HepG2 (cell line): ENCODE measurements around the gene CNOT1. TPM values are rescaled to one million over a fixed set of nuclear protein-coding genes. Genes with fewer than 3 reads are reported as not detected.
A peak's percentile ranks its signal among the peaks of the same experiment; 100 is the strongest.

Experiments used
- CAMTA2 ChIP-seq: sonication (generic); formaldehyde crosslinking; IDR thresholded peaks from 2 replicates; pipeline ENCODE4 v1.4.0; 2020; ENCODE audit warnings: mild to moderate bottlenecking, missing genetic modification reagents, borderline replicate concordance
- CHD4 ChIP-seq: fragments of 200-600 bp; sonication (generic); IDR thresholded peaks from 2 replicates; pipeline ENCODE4 v1.7.0; 2017; ENCODE audit warnings: mild to moderate bottlenecking, low read length, borderline replicate concordance
- DMAP1 ChIP-seq: IDR thresholded peaks from 2 replicates; pipeline ENCODE4 v1.6.1; 2016
- HCFC1 ChIP-seq: fragments of 150-350 bp; IDR thresholded peaks from 2 replicates; pipeline ENCODE4 v1.6.1; 2014; ENCODE audit warnings: low read depth, low read length
- HNF4G ChIP-seq, 2 experiments: sonication (generic) in 1 of 2; formaldehyde crosslinking in 1 of 2; IDR thresholded peaks; 2 replicates each; pipeline versions ENCODE4 v1.4.0 to v1.6.1; 2011 to 2020; ENCODE audit warnings: borderline replicate concordance in 2 of 2, low read depth in 2 of 2, mild to moderate bottlenecking in 2 of 2, low read length in 1 of 2, missing genetic modification reagents in 1 of 2, moderate library complexity in 1 of 2
- IKZF4 ChIP-seq: sonication (generic); formaldehyde crosslinking; IDR thresholded peaks from 2 replicates; pipeline ENCODE4 v1.5.1; 2020; ENCODE audit warnings: borderline replicate concordance, mild to moderate bottlenecking, low read depth, missing genetic modification reagents; ENCODE audit errors: not compliant biosample characterization
- ISX ChIP-seq: sonication (generic); formaldehyde crosslinking; conservative IDR thresholded peaks from 2 replicates; pipeline ENCODE4 v1.5.0; 2020; ENCODE audit warnings: missing genetic modification reagents
- NFE2L1 ChIP-seq: sonication (generic); formaldehyde crosslinking; IDR thresholded peaks from 2 replicates; pipeline ENCODE4 v1.4.0; 2020; ENCODE audit warnings: missing genetic modification reagents, mild to moderate bottlenecking, borderline replicate concordance
- NFRKB ChIP-seq: fragments of 450-650 bp; IDR thresholded peaks from 2 replicates; pipeline ENCODE4 v1.6.1; 2017
- PLRG1 ChIP-seq: fragments of 450-650 bp; conservative IDR thresholded peaks from 2 replicates; pipeline ENCODE4 v1.6.1; 2016
- PRPF4 ChIP-seq: fragments of 200-400 bp; formaldehyde crosslinking; IDR thresholded peaks from 2 replicates; pipeline ENCODE4 v1.6.1; 2016; ENCODE audit warnings: low read length, low read depth; ENCODE audit not compliant: poor library complexity, severe bottlenecking
- RBAK ChIP-seq: sonication (generic); formaldehyde crosslinking; IDR thresholded peaks from 2 replicates; pipeline ENCODE4 v1.5.1; 2020; ENCODE audit warnings: mild to moderate bottlenecking, missing genetic modification reagents
- SIN3B ChIP-seq: fragments of 150-350 bp; IDR thresholded peaks from 2 replicates; pipeline ENCODE4 v1.6.1; 2014; ENCODE audit warnings: low read length
- SRF ChIP-seq: IDR thresholded peaks from 2 replicates; pipeline ENCODE4 v1.6.1; 2011; ENCODE audit warnings: mild to moderate bottlenecking, low read depth, low read length, moderate library complexity
- SYNCRIP ChIP-seq: fragments of 200-400 bp; formaldehyde crosslinking; IDR thresholded peaks from 2 replicates; pipeline ENCODE4 v1.6.1; 2018; ENCODE audit warnings: mild to moderate bottlenecking, low read depth, low read length; ENCODE audit not compliant: insufficient read depth
- TEAD2 ChIP-seq: sonication (generic); formaldehyde crosslinking; IDR thresholded peaks from 2 replicates; pipeline ENCODE4 v1.9.0; 2021; ENCODE audit warnings: missing genetic modification reagents
- TOPORS ChIP-seq: sonication (generic); formaldehyde crosslinking; IDR thresholded peaks from 2 replicates; pipeline ENCODE4 v1.8.0; 2023; ENCODE audit warnings: mild to moderate bottlenecking, missing genetic modification reagents
- YEATS2 ChIP-seq: sonication (generic); formaldehyde crosslinking; IDR thresholded peaks from 2 replicates; pipeline ENCODE4 v1.4.0; 2020; ENCODE audit warnings: missing genetic modification reagents, borderline replicate concordance
- ZNF224 ChIP-seq: sonication (generic); formaldehyde crosslinking; IDR thresholded peaks from 2 replicates; pipeline ENCODE4 v1.5.0; 2020; ENCODE audit warnings: mild to moderate bottlenecking, missing genetic modification reagents
- ZNF280B ChIP-seq: sonication (generic); formaldehyde crosslinking; IDR thresholded peaks from 2 replicates; pipeline ENCODE4 v1.5.0; 2020; ENCODE audit warnings: missing genetic modification reagents, mild to moderate bottlenecking, borderline replicate concordance
- ZNF484 ChIP-seq: sonication (generic); formaldehyde crosslinking; IDR thresholded peaks from 2 replicates; pipeline ENCODE4 v1.5.1; 2020; ENCODE audit warnings: mild to moderate bottlenecking, low read depth, missing genetic modification reagents, borderline replicate concordance
- ZNF552 ChIP-seq: sonication (generic); formaldehyde crosslinking; IDR thresholded peaks from 2 replicates; pipeline ENCODE4 v1.9.0; 2022; ENCODE audit warnings: missing genetic modification reagents, mild to moderate bottlenecking, borderline replicate concordance
- ZNF605 ChIP-seq: sonication (generic); formaldehyde crosslinking; IDR thresholded peaks from 2 replicates; pipeline ENCODE4 v1.8.0; 2022; ENCODE audit warnings: mild to moderate bottlenecking, missing genetic modification reagents
- ZNF629 ChIP-seq: sonication (generic); formaldehyde crosslinking; conservative IDR thresholded peaks from 2 replicates; pipeline ENCODE4 v1.5.0; 2020; ENCODE audit warnings: missing genetic modification reagents
- ZNF670 ChIP-seq: sonication (generic); formaldehyde crosslinking; IDR thresholded peaks from 2 replicates; pipeline ENCODE4 v1.8.0; 2022; ENCODE audit warnings: mild to moderate bottlenecking, missing genetic modification reagents, borderline replicate concordance
- polyA plus RNA-seq, 8 experiments: library from polyadenylated mRNA; depleted of rRNA in 3 of 8; stranded (reverse) in 7 of 8; unstranded in 1 of 8; fragments of >200 nt; fragmentation: Illumina TruSeq in 4 of 8; extraction: Trizol in 4 of 8; gene quantifications; 2 replicates each; pipeline versions ENCODE4 v1.2.1 to v1.2.3, GENCODE V29; 2011 to 2016; ENCODE audit warnings: low read depth in 4 of 8, missing spikeins in 1 of 8, mixed read lengths in 1 of 8; ENCODE audit not compliant: insufficient read depth in 1 of 8
- total RNA-seq, 5 experiments: library from RNA; depleted of rRNA; stranded (reverse); fragments of >200 nt; fragmentation: Illumina TruSeq; extraction: Trizol; gene quantifications; 2 replicates each; pipeline ENCODE4 v1.2.3, GENCODE V29; 2016; ENCODE audit warnings: low read depth in 1 of 5
- TF ChIP-seq, protein P1 (sequence below): sonication (generic); formaldehyde crosslinking; IDR thresholded peaks from 2 replicates; pipeline ENCODE4 v1.5.0; 2020; ENCODE audit warnings: mild to moderate bottlenecking, missing genetic modification reagents, moderate library complexity
- TF ChIP-seq, protein P2 (sequence below): sonication (generic); formaldehyde crosslinking; IDR thresholded peaks from 2 replicates; pipeline ENCODE4 v1.8.1; 2023; ENCODE audit warnings: mild to moderate bottlenecking, moderate library complexity, missing genetic modification reagents

Gene CNOT1
- total and polyA plus RNA-seq, 2 of the 13 experiments (the other 11 are each of a cell fraction or from before 2014, with no cell fraction given) = 188 to 232 TPM

DNA sequence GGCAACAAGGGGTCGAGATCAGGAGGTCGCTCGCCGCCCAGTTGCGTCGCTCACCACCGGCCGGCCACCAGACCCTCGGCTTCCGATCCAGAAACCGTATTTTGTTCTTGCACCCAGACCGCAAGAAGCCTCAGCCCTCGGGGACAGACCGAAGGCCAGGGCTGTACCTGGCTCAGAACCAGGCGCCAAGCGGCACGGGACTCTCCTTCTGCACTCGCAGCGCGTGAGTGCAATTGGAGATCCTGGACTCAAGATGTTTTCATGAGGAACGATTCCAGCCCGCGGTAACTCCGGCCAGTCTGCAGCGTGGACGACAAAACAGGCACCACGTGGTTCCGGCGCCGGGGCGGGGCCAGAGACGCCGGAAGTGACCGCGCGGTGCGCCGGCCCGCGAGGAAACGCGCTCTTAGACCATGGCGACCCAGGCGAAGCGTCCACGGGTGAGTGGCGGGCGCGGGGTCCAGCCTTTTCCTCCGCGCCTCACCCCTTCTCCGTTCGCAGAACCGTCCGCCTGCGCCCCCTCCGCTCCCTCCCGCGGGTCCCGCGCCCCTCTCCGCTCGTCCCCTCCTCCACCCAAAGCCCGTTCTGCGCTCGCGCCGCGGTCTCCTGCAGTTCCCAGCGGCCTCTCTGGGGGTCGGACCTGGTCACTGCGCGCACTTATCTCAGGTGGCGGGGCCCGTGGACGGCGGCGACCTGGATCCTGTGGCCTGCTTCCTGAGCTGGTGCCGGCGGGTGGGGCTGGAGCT is 114.3 kb downstream of the CNOT1 start, which contains the start of gene SETD6 (continued):
- TF ChIP-seq IKZF4 (CRISPR knock-in tag) (peak; percentile 90), HNF4G (IDR thresholded peaks at IDR 0.05; ENCODE audit: borderline replicate concordance, low read depth, low read length) (no peak), HNF4G (CRISPR knock-in tag; IDR thresholded peaks at IDR 0.05; ENCODE audit: borderline replicate concordance, low read depth) (no peak), PLRG1 (no peak), SIN3B (peak; percentile 69), SRF (no peak), CAMTA2 (CRISPR knock-in tag) (no peak), NFRKB (no peak), ZNF670 (CRISPR knock-in tag) (peak; percentile 24), ZNF629 (no peak; the same call in 1 of the 2 replicates), TOPORS (no peak; the same call in 1 of the 2 replicates), RBAK (no peak), ZNF605 (CRISPR knock-in tag) (peak; percentile 93), PRPF4 (no peak), HCFC1 (peak; percentile 43; the same call in 1 of the 2 replicates), ZNF484 (no peak; the same call in 1 of the 2 replicates), YEATS2 (CRISPR knock-in tag) (peak; percentile 92), SYNCRIP (no peak), ZNF224 (CRISPR knock-in tag) (peak; percentile 90; the same call in 1 of the 2 replicates), ZNF552 (CRISPR knock-in tag) (peak; percentile 96), ZNF280B (CRISPR knock-in tag) (peak; percentile 43; the same call in 1 of the 2 replicates), ISX (CRISPR knock-in tag) (peak; percentile 71; the same call in 1 of the 2 replicates), NFE2L1 (CRISPR knock-in tag) (peak; percentile 58; the same call in 1 of the 2 replicates), TEAD2 (no peak; the same call in none of the 2 replicates), DMAP1 (CRISPR knock-in tag) (peak; percentile 93), CHD4 (no peak)
- TF ChIP-seq, protein P1, sequence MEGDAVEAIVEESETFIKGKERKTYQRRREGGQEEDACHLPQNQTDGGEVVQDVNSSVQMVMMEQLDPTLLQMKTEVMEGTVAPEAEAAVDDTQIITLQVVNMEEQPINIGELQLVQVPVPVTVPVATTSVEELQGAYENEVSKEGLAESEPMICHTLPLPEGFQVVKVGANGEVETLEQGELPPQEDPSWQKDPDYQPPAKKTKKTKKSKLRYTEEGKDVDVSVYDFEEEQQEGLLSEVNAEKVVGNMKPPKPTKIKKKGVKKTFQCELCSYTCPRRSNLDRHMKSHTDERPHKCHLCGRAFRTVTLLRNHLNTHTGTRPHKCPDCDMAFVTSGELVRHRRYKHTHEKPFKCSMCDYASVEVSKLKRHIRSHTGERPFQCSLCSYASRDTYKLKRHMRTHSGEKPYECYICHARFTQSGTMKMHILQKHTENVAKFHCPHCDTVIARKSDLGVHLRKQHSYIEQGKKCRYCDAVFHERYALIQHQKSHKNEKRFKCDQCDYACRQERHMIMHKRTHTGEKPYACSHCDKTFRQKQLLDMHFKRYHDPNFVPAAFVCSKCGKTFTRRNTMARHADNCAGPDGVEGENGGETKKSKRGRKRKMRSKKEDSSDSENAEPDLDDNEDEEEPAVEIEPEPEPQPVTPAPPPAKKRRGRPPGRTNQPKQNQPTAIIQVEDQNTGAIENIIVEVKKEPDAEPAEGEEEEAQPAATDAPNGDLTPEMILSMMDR = peak; percentile 46
- TF ChIP-seq, protein P2, sequence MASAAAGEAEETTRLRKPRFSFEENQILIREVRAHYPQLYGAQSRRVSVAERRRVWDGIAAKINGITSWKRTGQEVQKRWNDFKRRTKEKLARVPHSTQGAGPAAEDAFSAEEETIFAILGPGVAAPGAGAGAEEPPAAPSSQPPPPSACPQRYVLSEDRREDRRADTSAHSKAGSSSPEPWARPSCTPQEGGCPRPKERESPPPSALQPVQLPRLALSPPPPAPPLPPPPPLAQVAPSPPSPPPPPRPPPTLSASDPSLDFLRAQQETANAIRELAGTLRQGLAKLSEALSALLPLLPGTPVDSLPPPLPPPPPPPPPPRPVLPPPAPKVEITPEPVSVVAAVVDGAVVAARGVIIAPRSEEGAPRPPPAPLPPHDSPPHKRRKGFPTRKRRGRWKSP (CRISPR knock-in tag) = peak; percentile 98
